NCI-H82 treated with DMSO at 0.1 percent for 48 hours (cell line): ENCODE measurements around the gene KCNN4.

ENCODE experiments used
- DNase-seq: peaks from one replicate; lab custom pipeline; 2025; ENCODE audit not compliant: unreplicated experiment; lab: John Stamatoyannopoulos, UW

KCNN4 gene

DNA sequence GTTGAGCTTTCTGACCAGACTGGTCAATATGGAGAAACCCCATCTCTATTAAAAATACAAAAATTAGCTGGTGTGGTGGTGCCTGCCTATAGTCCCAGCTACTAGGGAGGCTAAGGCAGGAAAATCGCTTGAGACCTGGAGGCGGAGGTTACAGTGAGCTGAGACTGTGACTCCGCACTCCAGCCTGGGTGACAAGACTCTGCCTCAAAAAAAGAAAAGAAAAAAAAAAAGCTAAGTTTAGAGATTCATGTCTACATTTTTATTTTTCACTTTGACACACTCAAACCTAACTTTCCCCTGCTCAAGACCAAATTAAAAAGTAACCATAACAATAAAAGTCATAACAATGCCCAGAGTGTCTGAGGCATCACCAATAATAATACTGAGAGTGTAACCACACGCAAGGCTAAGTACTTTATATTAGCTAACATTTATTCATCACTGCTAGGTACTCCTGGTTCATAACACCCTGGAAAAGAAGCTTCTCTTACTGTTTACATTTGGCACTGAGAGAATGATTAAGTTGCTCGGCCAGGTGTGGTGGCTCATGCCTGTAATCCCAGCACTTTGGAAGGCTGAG lies 59.2 kb downstream of the KCNN4 start:
- DNase-seq = no peak

GRCh38 chr19:43720936-43721335 lies 59.8 kb downstream of the KCNN4 start:
- DNase-seq = no peak

GRCh38 chr19:43719918-43720317 lies 60.9 kb downstream of the KCNN4 start:
- no peak for DNase-seq

DNA sequence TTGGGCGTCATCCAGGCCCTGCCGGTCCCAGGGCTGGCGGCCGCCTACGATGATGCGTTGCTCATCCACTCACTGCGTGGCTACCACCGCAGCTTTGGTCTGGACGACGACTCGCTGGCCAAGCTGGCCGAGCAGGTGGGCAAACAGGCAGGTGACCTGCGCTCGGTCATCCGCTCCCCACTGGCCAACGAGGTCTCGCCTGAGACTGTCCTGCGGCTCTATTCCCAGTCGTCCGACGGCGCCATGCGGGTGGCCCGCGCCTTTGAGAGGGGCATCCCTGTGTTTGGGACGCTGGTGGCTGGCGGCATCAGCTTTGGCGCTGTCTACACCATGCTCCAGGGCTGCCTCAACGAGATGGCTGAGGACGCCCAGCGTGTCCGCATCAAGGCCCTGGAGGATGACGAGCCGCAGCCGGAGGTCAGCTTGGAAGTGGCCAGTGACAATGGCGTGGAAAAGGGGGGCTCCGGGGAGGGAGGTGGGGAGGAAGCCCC lies 61.4 kb downstream of the KCNN4 start:
- no peak for DNase-seq

GRCh38 chr19:43718627-43719377 lies 62.0 kb downstream of the KCNN4 start:
- no peak for DNase-seq
